Left colon (tissue), 2 donors: ENCODE measurements around the gene SYT1. TPM values are rescaled to one million over a fixed set of nuclear protein-coding genes. Genes with fewer than 3 reads are reported as not detected.
A peak's percentile ranks its signal among the peaks of the same experiment; 100 is the strongest.

ENCODE experiments used
- ATAC-seq: fragments of 200-7000 bp; cut with Tn5 transposase; one replicate; pipeline ENCODE4 v1.9.1; 2020; ENCODE audit warnings: mild to moderate bottlenecking, moderate library complexity
- DNase-seq, 2 donors: peaks; one replicate each; pipeline ENCODE4 v3.0.0-alpha.2; 2020
- intact Hi-C, 2 donors: fragments of 100-400 bp; cut with DNase I in 1 of 2; cut with micrococcal nuclease in 1 of 2; formaldehyde crosslinking; loops; one replicate each; pipeline versions ENCODE4 v1.11.2 to v1.14.0; 2022; cut with DNase I, micrococcal nuclease
- total RNA-seq, 2 donors: library from RNA; stranded (reverse); fragmentation: NEBNext Ultra II Directional; extraction: Animal tissue kit (Norgen Biotek cat#: 25700); gene quantifications; one replicate each; pipeline ENCODE4 v1.2.1, GENCODE V29; 2021
- donor health status: DM: no; HTN: no; CAD: no.
- donor health status: DM: yes; HTN: yes; CAD: no.

The SYT1 gene
- total RNA-seq, 2 donors from 2014 or later, result 0.92 to 1.5 TPM

DNA sequence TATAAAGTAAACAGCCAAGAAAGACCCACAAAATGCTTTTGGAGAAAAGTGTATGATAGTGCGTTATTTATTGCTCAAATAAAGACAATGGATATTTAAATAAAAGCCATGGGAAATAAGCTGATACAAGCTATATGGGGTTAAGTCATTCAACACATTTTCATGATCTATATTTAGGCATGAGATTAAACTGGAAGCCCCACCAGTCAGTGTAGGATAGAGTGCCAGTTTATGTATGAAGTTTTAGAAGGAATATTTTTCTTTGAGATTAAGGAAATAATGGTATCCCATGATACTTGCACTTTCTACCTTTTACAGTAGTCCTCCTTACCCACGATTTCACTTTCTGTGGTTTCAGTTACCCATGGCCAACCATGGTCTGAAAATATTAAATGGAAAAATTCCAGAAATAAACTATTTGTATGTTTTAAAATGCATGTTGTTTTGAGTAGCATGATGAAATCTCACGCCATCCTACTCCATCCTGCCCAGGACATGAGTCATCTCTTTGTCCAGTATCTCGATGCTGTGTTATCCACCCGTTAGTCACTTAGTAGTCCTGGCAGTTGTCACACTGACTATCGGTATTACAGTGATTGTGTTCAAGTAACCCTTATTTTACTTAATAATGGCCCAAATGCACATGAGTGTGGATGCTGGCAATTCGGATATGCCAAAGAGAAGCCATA lies 22.3 kb downstream of the SYT1 start:
- ATAC-seq, result no peak

DNA sequence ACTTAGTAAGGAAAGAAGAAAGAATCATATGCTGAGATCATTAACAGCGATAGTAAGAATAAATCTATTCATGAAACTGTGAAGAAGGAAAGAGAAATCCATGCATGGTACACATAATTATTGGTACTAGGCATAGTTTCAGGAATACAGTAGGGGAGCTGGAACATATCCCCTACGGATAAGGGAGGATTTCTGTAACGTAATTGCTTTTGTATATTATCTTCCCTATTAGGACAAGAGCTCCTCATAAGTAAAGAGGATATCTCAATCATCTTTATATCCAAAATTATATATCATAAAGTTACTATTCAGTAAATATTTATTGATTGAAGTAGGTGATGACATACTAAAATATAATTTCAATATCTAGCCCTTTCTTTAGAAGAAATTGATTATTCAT lies 22.9 kb downstream of the SYT1 start:
- ATAC-seq (no peak), DNase-seq (no peak)
- intact Hi-C loops, result no loop called here

More for the DNA sequence above, 22.3 kb downstream of the SYT1 start:
- no peak for DNase-seq
- intact Hi-C loops, result no loop called here

DNA sequence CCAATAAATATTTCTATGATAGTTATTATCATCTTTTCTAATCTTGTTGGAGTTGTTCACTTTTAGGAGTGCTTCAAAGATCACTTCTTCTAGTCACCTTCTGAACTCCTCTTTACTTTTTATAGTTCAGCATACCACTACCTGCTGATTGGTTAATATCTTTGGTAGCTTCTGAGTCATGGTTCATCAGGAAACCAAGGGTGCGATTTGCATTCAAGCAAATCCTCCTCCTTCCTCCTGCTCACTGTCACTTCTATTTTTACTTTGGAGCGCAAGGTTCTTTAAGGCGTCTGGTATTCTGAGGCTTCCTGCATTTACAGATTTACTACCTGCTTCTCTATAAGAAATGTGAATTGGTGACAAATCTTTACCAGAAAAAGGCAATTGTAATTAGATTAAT lies 24.0 kb downstream of the SYT1 start:
- no peak for DNase-seq
- intact Hi-C loops, result no loop called here
- ATAC-seq, result no peak

DNA sequence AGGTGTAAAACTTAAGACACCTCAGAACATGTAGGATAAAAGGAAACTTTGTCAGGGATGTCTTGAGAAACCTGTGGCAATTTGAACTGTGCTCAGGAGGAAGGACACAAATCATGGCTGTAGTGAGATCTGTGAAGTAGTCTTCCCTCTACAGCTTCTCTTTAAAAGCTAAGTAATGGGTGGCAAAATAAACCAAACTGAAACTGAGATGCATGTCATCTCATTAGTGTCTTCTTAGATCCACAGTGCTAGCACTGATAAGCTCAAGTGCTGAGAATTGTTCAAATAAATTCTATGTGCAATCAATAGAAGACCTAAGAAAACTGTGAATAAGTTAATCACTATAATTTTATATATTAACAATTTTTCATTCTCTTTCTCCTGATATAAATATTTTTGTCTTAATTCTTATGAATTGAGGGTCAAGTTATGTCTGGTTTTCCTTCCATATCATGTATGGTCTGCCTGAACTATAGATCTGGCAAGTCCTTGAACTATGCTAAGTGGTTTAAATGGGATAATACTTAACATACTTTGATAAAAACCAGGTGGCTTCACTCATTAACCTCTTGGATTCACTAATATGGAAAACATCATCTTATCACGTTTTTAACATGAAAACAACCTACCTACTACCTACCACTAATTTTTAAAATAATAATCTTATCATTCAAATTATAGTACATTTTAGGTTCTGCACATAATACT lies 27.2 kb downstream of the SYT1 start:
- ATAC-seq (no peak), DNase-seq (no peak)
- intact Hi-C loops, result no loop called here

DNA sequence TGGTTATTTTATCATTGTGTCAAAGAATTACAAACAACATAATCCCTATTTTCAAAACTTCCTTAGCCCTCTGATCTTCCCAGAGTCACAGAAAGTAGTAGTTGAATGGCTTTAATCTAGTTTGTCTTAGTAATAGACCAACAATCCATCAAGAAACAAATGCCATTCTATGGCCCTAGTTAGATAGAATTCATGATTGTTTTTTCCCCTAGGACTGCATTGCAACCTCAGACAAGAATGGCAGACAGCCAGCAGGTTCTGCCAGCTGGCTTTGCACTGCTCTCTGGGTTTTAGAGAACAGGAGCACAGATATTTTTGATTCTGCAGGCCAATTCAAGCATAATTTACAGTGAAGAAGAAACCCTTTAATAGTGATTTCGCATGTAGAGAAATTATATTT lies 33.8 kb downstream of the SYT1 start:
- no peak for ATAC-seq
- intact Hi-C loops, result no loop called here
- peak in 1 of 2 donors; percentile 5 for DNase-seq

DNA sequence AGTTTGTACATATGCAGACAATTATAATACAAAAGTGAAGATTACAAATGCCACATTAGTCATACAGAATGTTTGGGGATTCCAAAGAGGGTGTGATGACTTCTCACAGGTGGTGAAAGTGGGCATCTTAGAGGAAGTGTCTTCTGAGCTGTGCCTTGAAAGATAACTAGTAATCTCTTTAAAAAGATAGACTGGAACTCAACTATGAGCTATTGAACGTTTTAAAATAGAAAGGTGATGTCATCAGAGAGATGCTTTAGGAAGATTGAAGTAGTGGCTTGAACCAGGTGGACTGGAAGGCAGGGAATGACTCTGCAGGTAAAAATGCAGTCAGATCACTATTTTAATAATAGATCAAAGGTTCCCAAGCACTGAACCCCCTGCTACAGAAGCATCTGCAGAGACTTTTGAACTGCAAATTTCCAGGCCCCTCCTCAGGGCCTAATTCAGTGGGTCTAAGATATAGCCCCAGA lies 50.3 kb downstream of the SYT1 start:
- no peak for DNase-seq
- ATAC-seq, result no peak
- intact Hi-C loops, result no loop called here

DNA sequence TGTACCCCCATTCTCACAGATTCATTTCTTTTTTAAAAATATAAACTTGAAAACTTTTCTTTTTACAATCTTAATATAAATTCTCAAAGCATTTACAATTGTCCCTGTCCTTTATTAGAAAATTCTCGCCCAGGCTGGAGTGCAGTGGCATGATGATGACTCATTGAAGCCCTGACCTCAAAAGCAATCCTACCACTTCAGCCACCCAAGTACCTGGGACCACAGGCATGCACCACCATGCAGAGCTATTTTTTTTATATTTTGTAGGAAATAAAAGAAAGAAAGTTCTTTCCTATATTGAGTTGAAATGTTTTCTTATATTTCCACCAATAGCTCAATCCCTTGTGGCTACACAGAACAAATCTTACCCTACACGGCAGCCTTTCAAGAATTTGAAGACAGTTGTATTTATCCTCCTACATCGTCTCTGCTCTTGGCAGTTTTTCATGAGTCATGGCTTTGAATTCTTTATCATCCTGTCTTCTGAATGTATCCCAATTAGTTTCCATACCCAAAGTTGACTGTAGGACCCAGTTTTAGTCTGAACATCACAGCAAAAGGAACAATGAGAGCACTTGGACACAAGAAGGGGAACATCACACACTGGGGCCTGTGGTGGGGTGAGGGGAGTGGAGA lies 52.4 kb downstream of the SYT1 start:
- intact Hi-C loops, result no loop called here
- DNase-seq (no peak), ATAC-seq (no peak)

DNA sequence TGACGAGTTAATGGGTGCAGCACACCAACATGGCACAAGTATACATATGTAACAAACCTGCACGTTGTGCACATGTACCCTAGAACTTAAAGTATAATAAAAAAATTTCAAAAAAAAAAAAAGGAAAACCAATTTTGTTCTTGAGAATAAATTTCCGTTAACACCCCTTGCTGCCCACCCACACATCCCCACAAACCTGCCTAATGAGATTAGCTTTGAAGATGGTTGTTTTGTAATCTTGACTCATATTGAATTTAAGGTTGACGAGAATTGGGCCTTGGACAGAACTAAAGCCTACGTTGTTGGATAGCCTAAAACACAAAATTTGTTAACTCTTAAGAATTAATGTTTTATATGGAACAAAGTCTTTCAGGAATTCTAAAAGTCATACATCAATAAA lies 52.9 kb downstream of the SYT1 start:
- intact Hi-C loops, result no loop called here
- DNase-seq (no peak), ATAC-seq (no peak)

DNA sequence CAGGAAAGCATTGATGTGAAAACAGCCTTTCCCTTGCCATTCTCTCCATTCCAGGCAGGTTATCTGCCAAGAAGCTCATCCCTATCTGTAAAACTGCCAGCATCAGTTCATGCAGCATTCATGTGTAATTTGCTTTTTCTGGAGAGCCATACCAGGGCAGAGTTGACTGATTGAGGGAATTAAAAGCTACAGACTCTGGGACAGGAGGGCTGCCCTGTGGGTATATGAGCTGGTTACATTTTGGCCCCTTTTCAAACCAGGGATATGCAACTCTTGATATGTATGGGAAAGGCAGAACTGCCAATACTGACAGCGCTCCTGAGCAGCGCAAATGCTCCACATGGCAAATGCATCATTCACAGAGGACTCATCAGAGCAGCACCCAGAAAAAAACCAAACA lies 53.7 kb downstream of the SYT1 start:
- intact Hi-C loops, result no loop called here
- ATAC-seq (no peak), DNase-seq (no peak)

DNA sequence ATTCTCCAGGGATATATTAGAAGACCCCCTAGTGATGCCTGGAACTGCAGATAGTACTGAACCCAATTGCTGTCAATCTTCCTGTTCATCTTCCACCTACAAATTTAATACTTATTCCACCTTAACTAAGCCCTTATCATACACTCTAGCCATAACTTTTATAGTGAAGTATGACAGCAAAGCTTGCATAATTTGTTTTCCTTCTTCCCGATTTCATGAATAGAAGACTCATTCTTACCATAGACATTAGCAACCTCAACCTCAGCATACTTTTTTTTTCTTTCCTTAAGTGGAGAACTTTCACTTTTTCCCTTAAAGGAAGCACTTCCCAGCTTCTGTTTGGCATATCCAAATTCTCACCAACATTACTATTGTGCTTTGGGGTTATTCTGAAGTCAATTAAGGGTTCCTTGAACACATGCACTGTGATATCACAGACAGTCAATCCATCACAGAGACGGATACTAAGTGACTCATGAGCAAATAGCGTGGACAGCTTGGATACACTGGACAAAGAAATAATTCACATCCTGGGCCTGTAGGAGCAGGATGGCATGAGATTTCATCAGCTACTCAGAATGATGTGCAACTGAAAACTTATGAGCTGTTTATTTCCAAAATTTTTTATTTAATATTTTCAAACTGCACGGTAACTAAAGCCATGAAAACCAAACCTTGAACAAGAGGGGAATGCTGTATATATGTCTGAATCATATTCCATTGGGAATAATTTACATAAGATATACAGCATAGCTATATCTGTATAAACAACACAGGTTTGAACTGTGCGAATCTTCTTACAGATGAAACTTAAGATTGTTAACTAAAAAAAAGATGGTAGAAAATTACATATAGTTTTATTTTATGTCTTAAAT lies 63.9 kb downstream of the SYT1 start:
- intact Hi-C loops, result no loop called here
- ATAC-seq (no peak), DNase-seq (no peak)

DNA sequence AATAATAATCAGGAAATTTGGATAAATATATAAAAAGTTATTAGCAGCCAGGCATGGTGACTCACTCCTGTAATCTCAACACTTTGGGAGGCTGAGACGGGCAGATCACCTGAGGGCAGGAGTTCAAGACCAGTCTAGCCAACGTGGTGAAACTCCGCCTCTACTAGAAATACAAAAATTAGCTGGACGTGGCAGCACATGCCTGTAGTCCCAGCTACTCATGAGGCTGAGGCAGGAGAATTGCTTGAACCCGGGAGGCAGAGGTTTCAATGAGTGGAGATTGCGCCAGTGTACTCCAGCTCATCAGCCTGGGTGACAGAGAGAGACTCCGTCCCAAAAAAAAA lies 64.5 kb downstream of the SYT1 start:
- intact Hi-C loops, result no loop called here
- ATAC-seq, result no peak
- DNase-seq, result no peak

DNA sequence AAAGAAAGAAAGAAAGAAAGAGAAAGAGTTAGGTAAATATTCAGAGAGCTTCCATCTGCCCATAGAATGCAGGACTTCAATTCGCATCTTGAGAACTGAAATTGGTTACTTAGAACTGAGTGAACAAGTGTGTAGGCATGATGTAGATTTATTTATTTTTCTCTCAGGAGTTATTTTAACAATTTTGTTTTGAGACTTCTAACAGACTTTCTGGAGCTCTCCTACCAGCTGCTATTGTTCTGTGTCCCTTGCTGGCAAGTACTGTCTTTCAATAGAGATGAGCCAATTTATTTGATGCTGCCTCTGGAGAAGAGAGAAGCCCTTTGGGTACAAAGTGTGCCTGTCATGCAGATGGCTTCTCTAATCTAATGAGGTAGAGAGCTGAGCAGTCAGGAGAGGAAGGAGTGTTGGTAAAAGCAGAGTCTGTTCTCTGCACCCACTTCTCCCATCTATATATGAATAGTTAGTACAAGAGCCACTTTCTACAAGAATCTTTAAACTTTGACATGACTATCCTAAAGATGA lies 67.0 kb downstream of the SYT1 start:
- intact Hi-C loops, result no loop called here
- ATAC-seq (no peak), DNase-seq (no peak)

DNA sequence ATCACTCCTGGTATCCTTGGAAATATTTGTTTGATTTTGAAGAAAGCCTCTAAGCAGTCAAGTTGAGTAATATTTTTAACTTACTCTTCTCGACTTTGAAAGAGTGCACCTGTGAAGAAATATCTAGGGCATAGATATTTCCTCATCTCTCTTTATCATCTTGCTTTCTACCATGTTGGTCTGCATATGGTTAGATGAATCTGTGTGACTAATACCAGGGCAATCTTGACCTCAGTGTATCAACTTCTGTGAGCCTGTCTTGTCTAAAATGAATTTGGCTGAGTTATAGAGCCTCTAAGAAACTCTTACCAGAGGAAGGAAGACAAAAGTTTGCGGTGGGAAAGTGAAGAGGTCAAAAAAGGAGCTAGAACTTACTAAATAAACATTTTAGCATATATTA lies 68.4 kb downstream of the SYT1 start:
- ATAC-seq, result no peak
- DNase-seq, result no peak
- intact Hi-C loops, result no loop called here

DNA sequence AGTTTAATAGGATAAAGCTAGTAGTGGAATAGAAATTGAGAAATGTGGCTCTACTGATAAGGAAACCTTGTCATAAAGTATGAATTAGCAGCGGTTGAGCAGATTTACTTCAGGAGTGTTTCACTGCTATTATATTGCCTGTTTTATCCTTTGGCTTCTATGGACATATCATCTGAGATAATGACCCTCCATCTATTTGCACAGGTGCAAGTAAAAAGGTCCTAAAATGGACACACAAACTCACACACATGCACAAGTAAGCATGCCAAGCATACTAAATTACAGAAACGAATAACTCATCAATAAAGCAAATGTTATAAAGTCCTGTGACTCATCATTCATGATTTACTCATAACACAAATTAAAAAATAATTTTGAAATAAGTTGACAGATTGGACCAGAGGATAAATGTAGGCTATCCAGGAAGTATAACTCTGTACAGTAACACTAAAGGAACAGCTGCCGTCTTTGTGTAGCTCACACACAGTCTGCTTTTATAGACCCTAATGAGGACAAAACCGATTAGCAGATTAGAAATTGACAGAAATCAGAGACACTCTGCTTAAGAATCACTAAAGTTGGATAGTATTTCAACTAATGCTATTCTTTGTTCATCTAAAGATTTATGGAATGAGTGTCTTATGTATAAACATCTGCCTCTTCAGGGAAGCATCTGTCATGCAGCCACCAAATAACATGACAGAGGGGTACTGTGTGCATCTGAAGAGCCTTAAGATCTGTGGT lies 73.9 kb downstream of the SYT1 start:
- intact Hi-C loops, result no loop called here
- DNase-seq (no peak), ATAC-seq (peak; percentile 76)

DNA sequence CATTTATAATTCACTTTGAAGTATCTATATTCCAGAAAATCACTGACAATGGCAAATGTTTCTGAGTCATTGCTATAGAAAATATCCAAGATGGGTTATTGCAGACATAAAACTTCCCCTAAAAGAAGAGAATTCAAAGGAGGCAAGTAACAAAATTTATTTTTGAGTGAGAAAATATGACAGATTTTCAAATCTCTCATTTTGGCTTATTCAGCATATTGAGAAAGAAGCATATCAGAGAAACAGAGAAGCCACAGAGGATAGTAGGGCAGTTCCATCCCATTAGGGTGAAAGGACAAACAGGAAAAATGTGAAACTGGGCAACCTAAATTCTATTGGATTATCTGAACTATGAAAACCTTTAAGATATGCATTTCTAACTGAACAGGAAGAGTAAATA lies 85.0 kb downstream of the SYT1 start:
- no peak for ATAC-seq
- intact Hi-C loops, result no loop called here
- DNase-seq, result no peak

DNA sequence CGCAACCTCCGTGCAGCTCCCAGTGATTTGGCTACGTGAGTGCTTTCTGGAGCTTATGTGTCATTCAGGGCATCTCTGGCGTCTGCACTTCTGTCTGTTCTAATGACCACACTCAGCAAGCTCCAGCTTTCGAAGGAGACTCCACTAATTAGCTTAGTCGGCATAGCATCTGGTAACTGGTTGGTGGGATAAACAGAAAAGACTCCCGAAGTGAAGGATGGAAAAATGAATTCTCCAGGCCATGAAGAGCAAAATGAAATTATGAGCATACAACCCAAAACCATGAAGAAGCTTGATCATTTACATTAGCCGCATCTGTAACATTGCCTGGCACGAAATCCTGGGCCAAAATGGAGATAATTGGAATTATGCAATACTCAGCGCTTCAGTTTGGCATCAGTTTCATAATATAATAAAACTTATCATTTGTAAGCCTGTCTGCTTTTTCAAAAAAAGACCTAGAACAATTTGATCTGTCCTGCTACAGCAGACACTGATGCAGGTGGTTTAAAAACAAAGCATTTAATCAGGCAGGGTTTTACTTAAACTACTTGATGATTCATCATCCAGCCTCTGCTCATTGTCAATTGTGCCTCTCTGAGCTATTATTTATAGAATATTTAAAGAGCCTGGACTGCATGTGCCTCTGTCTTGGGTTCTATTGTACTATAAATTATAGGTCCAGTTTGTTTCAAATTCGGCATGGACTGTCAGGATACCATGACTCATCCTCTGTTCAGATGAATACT lies 87.4 kb downstream of the SYT1 start:
- no peak for ATAC-seq
- intact Hi-C loops, result no loop called here
- DNase-seq, result no peak

DNA sequence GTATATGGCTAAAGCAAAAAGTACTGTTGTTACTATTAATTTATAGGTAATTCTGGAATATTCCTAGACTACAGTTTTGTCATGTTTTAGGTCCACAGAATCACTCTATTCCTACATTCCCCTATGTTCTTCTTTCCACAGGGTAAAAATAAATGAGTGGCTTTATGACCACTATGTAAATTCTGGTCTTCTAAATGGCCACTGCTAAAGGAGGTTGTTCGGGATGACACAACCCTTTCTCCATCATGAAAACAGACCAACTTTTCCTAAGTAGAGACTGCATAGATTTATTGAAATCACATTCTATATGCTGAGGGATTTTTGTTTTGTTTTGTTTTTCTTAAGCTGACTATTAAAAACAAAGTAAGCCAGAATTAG lies 88.0 kb downstream of the SYT1 start:
- DNase-seq (no peak), ATAC-seq (no peak)
- intact Hi-C loops, result no loop called here

DNA sequence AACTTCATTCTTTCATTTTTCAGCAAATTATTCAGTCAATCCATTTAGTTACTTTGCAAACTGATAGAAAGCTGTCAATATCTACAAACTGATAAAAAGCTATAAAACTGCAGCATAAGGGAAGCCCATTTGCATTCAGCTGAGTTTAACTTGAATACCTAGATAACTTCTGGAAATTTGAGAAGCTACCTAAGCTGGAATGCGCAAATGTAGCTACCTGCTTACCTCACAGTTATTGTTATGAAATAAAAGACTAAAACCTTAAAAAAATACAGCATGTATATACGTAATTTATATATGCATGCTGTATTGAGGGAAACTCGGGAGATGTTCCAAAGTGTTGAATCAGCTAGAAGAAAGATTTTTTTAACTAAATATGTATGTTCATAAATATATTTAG lies 94.4 kb downstream of the SYT1 start:
- ATAC-seq (no peak), DNase-seq (no peak)
- intact Hi-C loops, result no loop called here
